ENCODE data around the gene CEL.

GRCh38 chr9:133050142-133050541 lies 11.6 kb upstream of the CEL start:
- TF ChIP-seq CTCF (IDR thresholded peaks at IDR 0.05; ENCODE audit: low read depth, low read length) = no peak
- TF ChIP-seq POLR2A (IDR thresholded peaks at IDR 0.05; ENCODE audit: extremely low read depth, insufficient read length) = no peak
- TF ChIP-seq MAX (IDR thresholded peaks at IDR 0.05; ENCODE audit: low read depth, low read length) = no peak
